ACC112 (cell line): Measurements from ENCODE around the gene CCDC148.
"Not testable (repeated sequence)": the region's sequence is repeated elsewhere in the genome, so short reads cannot be mapped to it uniquely, and the experiment has no call there.

Experiments
- H2AFZ ChIP-seq: fragments of 200-600 bp; sonication (generic); one replicate; pipeline ENCODE4 v1.6.0; 2017; ENCODE audit warnings: antibody characterized with exemption, low read length; ENCODE audit not compliant: unreplicated experiment
- H3K27ac ChIP-seq: fragments of 200-600 bp; sonication (generic); 2 replicates; pipeline ENCODE4 v1.5.1; 2014; ENCODE audit warnings: low read depth, mild to moderate bottlenecking, antibody characterized with exemption, low read length, moderate library complexity
- H3K27me3 ChIP-seq: fragments of 200-600 bp; sonication (generic); 2 replicates; pipeline ENCODE4 v1.6.1; 2014; ENCODE audit warnings: mild to moderate bottlenecking, antibody characterized with exemption, low read length, moderate library complexity, mixed read lengths; ENCODE audit not compliant: insufficient read depth
- H3K36me3 ChIP-seq: fragments of 200-600 bp; sonication (generic); 2 replicates; pipeline ENCODE4 v1.6.1; 2016; ENCODE audit warnings: mild to moderate bottlenecking, antibody characterized with exemption, low read length, moderate library complexity, mixed read lengths; ENCODE audit not compliant: insufficient read depth
- H3K4me1 ChIP-seq: fragments of 200-600 bp; sonication (generic); one replicate; pipeline ENCODE4 v1.6.1; 2016; ENCODE audit warnings: low read length, mixed read lengths; ENCODE audit not compliant: insufficient read depth, unreplicated experiment, control insufficient read depth
- H3K4me3 ChIP-seq: fragments of 200-600 bp; sonication (generic); 2 replicates; pipeline ENCODE4 v1.5.1; 2014; ENCODE audit warnings: mild to moderate bottlenecking, low read depth, low read length
- H3K79me2 ChIP-seq: fragments of 200-600 bp; sonication (generic); one replicate; pipeline ENCODE4 v1.6.0; 2016; ENCODE audit warnings: low read length; ENCODE audit not compliant: control insufficient read depth, unreplicated experiment, insufficient read depth

CCDC148 gene

GRCh38 chr2:158464426-158465281 is 8.1 kb upstream of the CCDC148 start:
- no peak overlapping the region for H3K4me3 ChIP-seq
- H3K4me1 ChIP-seq: peaks cover 29% of the 10 kb centered on the region
- H3K27me3 ChIP-seq: no peaks in the 10 kb centered on the region
- H2AFZ ChIP-seq: no peak overlapping the region
- H3K36me3 ChIP-seq: no peaks in the 10 kb centered on the region
- no peak overlapping the region for H3K27ac ChIP-seq
- H3K79me2 ChIP-seq: peaks cover 79% of the 10 kb centered on the region

- Histone ChIP-seq H3K27me3 (no peaks in the 10 kb centered on the region), H3K36me3 (no peaks in the 10 kb centered on the region), H3K4me3 (no peak overlapping the region), H3K79me2 (peaks cover 90% of the 10 kb centered on the region), H3K4me1 (peaks cover 39% of the 10 kb centered on the region), H2AFZ (no peak overlapping the region), H3K27ac (no peak overlapping the region)
Measured at GRCh38 chr2:158463496-158464095, 7.0 kb upstream of the CCDC148 start.

- Histone ChIP-seq H3K4me1 (peaks cover 44% of the 10 kb centered on the region), H3K27ac (no peak overlapping the region), H3K4me3 (no peak overlapping the region), H3K79me2 (peaks cover 76% of the 10 kb centered on the region), H2AFZ (no peak overlapping the region), H3K36me3 (no peaks in the 10 kb centered on the region), H3K27me3 (no peaks in the 10 kb centered on the region)
Measured at GRCh38 chr2:158460632-158461297, 4.2 kb upstream of the CCDC148 start.

GRCh38 chr2:158459161-158460003 is 2.8 kb upstream of the CCDC148 start:
- Histone ChIP-seq H3K4me1 (peaks cover 44% of the 10 kb centered on the region), H3K27me3 (no peaks in the 10 kb centered on the region), H3K36me3 (no peaks in the 10 kb centered on the region), H2AFZ (no peak overlapping the region), H3K79me2 (peaks cover 62% of the 10 kb centered on the region), H3K27ac (no peak overlapping the region), H3K4me3 (peak overlapping the region; percentile 88)

GRCh38 chr2:158458617-158458920 is 2.0 kb upstream of the CCDC148 start:
- peaks cover 55% of the 10 kb centered on the region for H3K79me2 ChIP-seq
- H3K27me3 ChIP-seq: no peaks in the 10 kb centered on the region
- H3K4me3 ChIP-seq: peak overlapping the region; percentile 88
- H3K27ac ChIP-seq: no peak overlapping the region
- peaks cover 41% of the 10 kb centered on the region for H3K4me1 ChIP-seq
- no peak overlapping the region for H2AFZ ChIP-seq
- no peaks in the 10 kb centered on the region for H3K36me3 ChIP-seq

- Histone ChIP-seq H3K4me1 (peaks cover 37% of the 10 kb centered on the region), H3K79me2 (peaks cover 50% of the 10 kb centered on the region), H3K27ac (peak overlapping the region; percentile 14), H2AFZ (peak overlapping the region; percentile 25), H3K36me3 (no peaks in the 10 kb centered on the region), H3K27me3 (no peaks in the 10 kb centered on the region), H3K4me3 (peak overlapping the region; percentile 88)
Measured at GRCh38 chr2:158457826-158458616, 1.5 kb upstream of the CCDC148 start.

- Histone ChIP-seq H3K79me2 (peaks cover 42% of the 10 kb centered on the region), H3K4me3 (peak overlapping the region; percentile 88), H3K36me3 (no peaks in the 10 kb centered on the region), H3K27me3 (no peaks in the 10 kb centered on the region), H2AFZ (peak overlapping the region; percentile 25), H3K27ac (peak overlapping the region; percentile 14), H3K4me1 (peaks cover 37% of the 10 kb centered on the region)
Measured at GRCh38 chr2:158457092-158457825, 706 bp upstream of the CCDC148 start.

- H3K36me3 ChIP-seq: no peaks in the 10 kb centered on the region
- H3K4me1 ChIP-seq: no peaks in the 10 kb centered on the region
- H2AFZ ChIP-seq: no peak overlapping the region
- H3K4me3 ChIP-seq: no peak overlapping the region
- no peaks in the 10 kb centered on the region for H3K79me2 ChIP-seq
- no peak overlapping the region for H3K27ac ChIP-seq
- no peaks in the 10 kb centered on the region for H3K27me3 ChIP-seq
Measured at GRCh38 chr2:158443606-158444005, 12.9 kb downstream of the CCDC148 start.

GRCh38 chr2:158439062-158439461 is 17.5 kb downstream of the CCDC148 start:
- H3K4me3 ChIP-seq, H3K79me2 ChIP-seq, H3K4me1 ChIP-seq, H2AFZ ChIP-seq, H3K36me3 ChIP-seq, H3K27me3 ChIP-seq, H3K27ac ChIP-seq: not testable (repeated sequence)
